HG02885 (cell line): ENCODE measurements around the gene IL21R.
A peak's percentile ranks its signal among the peaks of the same experiment; 100 is the strongest.
"Not testable (repeated sequence)": the region's sequence is repeated elsewhere in the genome, so short reads cannot be mapped to it uniquely, and the experiment has no call there.

Experiments
- ATAC-seq: cut with Tn5 transposase; IDR thresholded peaks from one replicate; pipeline ENCODE4 v1.9.1; 2021; ENCODE audit warnings: mild to moderate bottlenecking; ENCODE audit not compliant: unreplicated experiment, poor library complexity

The IL21R gene

DNA sequence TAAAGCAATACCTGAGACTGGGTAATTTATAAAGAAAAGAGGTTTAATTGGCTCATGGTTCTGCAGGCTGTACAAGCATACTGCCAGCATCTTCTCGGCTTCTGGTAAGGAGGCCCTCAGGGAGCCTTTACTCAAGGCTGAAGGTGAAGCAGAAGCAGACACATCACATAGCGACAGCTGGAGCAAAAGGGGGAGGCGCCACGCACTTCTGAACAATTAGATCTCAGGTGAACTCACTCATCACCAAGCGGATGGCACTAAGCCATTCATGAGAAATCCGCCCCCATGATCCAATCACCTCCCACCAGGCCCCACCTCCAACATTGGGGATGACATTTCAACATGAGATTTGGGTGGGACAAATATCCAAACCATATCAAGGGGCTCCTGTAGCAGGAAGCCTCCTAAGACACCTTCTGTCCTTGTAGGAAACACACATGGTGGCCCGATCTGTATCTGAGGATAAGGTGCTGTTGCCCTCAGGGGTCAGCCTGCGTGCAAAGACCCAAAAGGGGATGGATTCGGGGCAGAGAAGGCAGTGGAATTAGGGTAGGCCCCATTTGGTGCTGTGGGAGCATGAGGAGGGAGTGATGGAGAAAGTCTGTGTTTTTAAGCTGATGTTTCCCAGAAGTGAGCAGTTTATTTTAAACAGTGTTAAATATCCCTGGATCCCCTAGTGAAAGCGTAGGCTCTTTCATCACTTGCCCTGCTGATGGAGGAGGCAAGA, 23.0 kb downstream of the IL21R start:
- no peak for ATAC-seq

- ATAC-seq = no peak
Measured at GRCh38 chr16:27425961-27426360, 24.0 kb downstream of the IL21R start.

DNA sequence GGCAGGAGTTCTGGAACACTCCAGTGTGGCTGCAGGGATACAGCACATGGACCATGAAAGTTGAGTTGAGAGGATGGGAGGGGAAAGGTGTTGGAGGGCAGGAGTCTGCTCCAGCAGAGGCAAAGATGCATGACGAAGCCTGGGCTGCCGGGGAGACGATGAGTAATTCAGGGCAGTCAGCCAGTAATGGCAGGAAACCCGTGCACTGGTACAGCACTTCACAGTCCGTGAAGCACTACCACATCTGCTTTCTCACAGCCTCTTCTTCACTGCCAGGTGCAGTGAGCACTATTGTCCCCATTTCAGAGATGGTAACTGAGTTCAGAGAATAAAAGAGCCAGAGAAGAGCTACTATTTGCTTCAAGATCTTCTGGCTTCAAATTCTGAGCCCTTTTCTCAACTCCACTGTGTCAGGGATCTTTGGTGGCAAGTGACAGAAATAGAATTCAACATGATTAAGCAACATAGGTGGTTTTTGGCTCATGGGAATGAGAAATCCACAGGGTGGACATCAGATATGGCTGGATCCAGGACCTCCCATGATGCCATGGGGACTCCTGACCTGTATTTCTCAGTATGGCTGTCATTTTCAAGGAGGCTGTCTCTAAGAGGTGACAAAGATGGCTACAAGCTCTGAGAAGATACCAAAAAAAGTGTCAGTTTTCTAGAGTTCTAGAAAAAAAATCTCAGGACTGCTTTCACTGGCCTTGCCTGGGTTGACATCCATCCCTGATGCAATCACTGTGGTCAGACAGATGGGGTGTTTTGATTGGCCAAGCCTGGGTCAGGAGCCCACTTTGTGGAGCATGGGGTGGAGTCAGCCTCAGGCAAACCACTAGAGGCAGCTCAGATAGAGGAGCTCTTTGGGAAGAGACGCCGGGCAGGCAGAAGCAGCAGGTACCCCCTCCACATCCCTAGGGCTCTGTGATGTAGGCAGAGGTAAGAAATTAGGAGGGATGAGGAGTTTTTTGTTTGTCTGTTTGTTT, 24.7 kb downstream of the IL21R start:
- ATAC-seq = peak; percentile 78

DNA sequence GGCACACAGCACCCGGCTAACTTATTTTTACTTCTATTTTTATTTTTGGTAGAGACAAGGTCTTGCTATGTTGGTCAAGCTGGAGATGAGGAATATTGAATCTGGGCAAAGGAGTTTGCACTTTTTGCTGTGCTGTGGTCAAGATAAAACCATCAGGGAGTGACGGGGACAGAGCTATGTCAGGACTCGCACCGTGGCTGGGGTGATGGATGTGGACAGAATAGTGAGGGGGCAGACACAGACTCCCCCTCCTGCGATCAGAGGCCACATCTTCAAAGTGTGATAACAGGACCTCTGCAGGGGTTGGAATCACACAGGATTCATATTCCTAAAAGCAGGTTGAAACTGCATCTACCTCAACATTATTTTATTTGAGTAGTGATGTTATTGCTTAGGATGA, 25.6 kb downstream of the IL21R start:
- ATAC-seq = no peak

GRCh38 chr16:27428026-27428785, 26.2 kb downstream of the IL21R start:
- no peak for ATAC-seq

DNA sequence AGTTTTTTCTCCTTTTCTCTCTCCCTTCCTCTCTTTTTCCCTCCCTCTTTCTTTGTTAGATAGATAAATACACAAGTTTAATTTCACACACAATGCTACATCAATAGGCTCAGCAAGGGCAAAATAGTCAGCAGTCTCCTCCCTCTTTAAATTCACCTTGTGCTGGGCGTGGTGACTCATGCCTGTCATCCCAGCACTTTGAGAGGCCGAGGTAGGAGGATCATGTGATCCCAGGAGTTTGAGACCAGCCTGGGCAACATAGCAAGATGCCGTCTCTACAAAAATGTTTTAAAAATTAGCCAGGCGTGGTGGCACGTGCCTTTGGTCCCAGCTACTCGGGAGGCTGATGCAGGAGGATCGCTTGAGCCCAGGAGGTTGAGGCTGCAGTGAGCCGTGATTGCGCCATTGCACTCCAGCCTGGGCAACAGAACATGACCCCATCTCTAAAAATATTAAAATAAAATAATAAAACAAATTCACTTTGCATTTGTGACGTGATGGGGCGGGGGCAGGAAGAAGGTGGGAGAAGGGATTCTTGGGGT, 27.4 kb downstream of the IL21R start:
- no peak for ATAC-seq

DNA sequence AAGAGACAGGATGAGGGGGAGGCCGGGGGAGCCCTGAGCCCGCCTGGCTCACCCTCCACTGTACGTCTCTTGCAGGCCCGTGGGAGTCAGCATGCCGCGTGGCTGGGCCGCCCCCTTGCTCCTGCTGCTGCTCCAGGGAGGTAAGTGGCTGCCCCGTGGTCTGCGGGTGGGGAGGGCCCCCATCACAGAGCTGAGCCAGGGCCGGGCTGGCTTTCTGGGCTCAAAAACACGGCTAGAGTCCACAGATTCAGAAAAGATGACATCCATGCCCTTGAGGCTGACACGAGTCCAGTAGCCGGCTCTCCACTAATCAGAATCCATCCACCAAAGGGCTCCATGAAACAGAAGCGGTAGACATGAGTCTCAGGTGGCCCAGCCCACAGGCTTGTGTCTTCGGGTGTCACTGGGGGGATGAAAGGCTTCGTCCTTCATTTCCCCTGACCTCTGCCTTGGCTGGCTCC, 28.0 kb downstream of the IL21R start:
- no peak for ATAC-seq

DNA sequence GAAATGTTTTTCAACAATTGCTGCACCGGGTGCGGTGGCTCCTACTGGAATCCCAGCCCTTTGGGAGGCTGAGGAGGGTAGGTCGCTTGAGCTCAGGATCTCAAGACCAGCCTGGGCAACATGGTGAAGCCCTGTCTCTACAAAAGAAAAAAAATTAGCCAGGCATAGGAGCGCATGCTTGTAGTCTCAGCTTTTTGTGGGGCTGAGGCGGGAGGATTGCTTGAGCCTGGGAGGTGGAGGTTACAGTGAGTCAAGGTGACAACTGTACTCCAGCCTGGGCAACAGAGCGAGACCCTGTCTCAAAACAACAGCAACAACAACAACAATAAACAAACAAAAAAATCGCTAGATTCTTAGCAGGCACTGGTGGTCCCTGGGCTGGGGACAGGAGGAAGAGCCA, 28.5 kb downstream of the IL21R start:
- ATAC-seq = no peak

- ATAC-seq = no peak
Measured at GRCh38 chr16:27430923-27431484, 29.0 kb downstream of the IL21R start.

DNA sequence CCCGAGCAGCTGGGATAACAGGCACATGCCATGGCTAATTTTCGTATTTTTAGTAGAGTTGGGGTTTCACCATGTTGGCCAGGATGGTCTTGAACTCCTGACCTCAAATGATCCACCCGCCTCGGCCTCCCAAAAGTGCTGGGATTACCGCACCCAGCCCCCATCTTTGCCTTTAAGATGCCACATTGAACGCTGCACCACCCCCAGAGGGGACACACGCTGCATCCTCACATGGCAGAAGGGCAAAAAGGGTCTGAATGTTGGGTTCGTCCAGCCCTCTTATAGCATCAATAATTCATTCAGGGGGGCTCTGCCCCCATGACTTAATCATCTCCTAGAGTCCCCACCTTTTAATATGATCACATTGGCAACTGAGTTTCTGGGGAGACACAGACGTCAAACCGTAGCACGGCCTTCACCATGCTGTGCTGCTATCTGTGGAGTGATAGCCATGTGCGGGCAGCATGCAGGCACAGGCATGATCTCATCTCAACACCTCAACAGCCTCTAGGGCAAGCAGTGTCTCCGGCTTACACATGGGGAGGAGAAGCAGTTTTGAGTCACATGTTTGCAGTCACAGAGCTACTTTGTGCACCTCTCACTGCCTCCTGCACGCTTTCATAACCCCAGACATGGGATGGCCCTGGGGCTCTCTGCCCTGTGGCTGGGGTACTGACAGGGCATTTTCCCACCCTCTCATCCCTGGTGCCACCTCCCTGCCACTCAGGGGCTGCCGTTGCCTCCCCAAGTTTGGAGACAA, 30.0 kb downstream of the IL21R start:
- ATAC-seq = no peak

DNA sequence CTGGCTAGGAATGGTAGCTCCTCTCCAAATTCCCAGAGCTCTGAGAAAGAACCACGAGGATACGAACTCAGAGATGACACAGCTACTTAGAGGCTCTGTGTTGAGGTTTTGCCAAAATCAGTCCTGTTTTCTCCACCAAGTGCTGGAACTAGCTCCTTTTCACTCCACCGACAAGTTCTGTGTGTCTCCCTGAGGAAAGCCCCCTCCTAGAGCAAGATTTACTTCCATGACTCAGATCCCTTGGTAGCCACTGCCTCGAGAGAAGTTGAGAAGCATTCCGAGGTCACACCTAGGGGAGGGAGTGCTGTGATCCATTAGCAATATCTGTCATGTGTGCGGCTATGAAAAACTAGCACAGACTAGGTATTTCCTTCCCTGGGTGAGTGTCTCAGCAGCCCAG, 30.6 kb downstream of the IL21R start:
- ATAC-seq = no peak

DNA sequence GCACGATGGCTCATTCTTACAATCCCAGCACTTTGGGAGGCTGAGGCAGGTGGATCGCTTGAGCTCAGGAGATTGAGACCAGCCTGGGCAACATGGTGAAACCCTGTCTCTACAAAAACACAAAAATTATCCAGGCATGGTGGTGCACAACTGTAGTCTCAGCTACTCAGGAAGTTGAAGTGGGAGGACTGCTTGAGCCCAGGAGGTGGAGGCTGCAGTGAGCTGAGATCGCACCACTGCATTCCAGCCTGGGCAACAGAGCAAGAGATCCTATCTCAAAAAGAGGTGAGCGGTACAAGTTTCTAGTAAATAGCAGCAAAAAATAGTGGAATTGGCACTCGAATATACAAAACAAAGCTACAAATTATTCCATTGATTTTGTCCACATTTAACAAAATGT, 31.2 kb downstream of the IL21R start:
- ATAC-seq = not testable (repeated sequence)

GRCh38 chr16:27433636-27434035, 31.7 kb downstream of the IL21R start:
- ATAC-seq = no peak

DNA sequence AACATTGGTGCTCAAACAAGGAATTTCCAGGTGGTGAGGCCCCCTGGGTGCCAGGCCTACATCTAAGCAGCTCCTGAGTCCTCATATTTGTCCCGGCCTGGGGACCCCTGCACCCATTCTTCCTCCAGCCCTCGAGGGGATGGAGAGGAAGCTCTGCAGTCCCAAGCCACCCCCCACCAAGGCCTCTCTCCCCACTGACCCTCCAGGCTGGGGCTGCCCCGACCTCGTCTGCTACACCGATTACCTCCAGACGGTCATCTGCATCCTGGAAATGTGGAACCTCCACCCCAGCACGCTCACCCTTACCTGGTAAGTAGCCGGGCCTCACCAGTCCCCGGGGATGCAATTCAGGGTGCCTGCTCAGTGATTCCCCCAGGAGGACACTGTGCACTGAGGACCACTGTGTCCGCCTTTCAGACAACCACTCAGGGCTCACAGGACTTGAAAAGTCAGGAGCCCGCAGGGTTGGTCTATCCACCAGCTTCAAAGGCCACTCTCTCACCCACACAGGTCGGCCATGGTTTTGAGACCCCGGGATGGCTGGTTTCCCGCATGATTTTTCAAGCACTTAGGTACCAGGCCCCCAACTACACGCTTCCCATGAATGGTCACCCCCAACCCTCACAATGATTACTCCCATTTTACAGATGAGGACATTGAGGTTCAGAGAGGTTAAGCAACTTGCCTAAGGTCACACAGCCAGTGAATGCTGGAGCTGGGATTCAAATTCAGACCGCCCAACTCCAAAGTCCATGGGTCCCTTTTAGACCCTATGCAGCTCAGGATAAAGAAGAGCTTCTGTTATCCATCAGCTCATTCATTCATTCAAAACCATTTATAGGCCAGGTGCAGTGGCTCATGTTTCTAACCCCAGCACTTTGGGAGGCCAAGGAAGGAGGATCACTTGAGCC, 32.4 kb downstream of the IL21R start:
- ATAC-seq = no peak

DNA sequence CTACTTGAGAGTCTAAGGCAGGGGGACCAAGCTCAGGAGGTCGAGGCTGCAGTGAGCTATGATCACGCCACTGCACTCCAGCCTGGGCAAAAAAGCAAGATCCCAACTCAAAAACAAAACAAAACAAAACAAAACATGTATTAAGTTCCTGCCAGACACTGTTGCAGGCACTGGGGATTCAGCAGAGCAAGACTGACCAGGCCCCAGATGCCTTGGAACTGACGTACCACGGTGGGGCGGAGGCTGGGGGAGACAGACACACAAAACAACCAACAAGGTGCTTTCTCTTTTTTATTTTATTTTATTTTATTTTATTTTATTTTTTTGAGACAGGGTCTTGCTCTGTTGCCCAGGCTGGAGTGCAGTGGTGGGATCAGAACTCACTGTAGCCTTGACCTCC, 33.2 kb downstream of the IL21R start:
- not testable (repeated sequence) for ATAC-seq

GRCh38 chr16:27436065-27436464, 34.1 kb downstream of the IL21R start:
- ATAC-seq = no peak

- no peak for ATAC-seq
Measured at GRCh38 chr16:27436921-27437650, 35.1 kb downstream of the IL21R start.

- no peak for ATAC-seq
Measured at GRCh38 chr16:27437946-27438345, 36.0 kb downstream of the IL21R start.
